K562 (cell line): ENCODE measurements around the gene NIPBL. TPM values are rescaled to one million over a fixed set of nuclear protein-coding genes. Genes with fewer than 3 reads are reported as not detected.

Experiments used
- ATAC-seq: fragments of 200-7000 bp; cut with Tn5 transposase; 3 replicates; pipeline ENCODE4 v1.9.1; 2020; ENCODE audit warnings: moderate library complexity
- BruUV-seq: library from RNA; stranded (reverse); fragments of 400-500 nt; replicated peaks from 2 replicates; lab custom pipeline; 2021; lab: Mats Ljungman, UMichigan
- CTCF ChIA-PET: fragments of 300-600 bp; formaldehyde crosslinking; extraction: SDS; loops from one replicate; lab custom pipeline; 2021; ENCODE audit warnings: low intra/inter-chr PET ratio; lab: Yijun Ruan, JAX
- POLR2A ChIA-PET: fragments of 300-600, 350-650 bp; sonication (Branson Sonifier 250); formaldehyde crosslinking; extraction: SDS; loops from one replicate; lab custom pipeline; 2021; ENCODE audit warnings: antibody characterized with exemption, inconsistent platforms; lab: Yijun Ruan, JAX
- DNase-seq, 4 experiments: peaks; one replicate each; pipeline versions ENCODE4 v3.0.0 to v3.0.0-alpha.2; 2011 to 2018; ENCODE audit warnings: low spot score in 3 of 4, mixed read lengths in 3 of 4; ENCODE audit errors: extremely low read depth in 1 of 4
- FAIRE-seq: peaks from 2 replicates; lab custom pipeline; 2011; peaks lifted over from hg19 to GRCh38; lab: Jason Lieb, UNC
- H2AFZ ChIP-seq: 2 replicates; pipeline ENCODE4 v1.6.0; 2011; ENCODE audit warnings: low read depth, low read length, control low read depth, inconsistent platforms
- H3K27ac ChIP-seq: fragments of 200-600 bp; 3 replicates; pipeline ENCODE4 v1.8.0; 2011; ENCODE audit warnings: low read depth, mild to moderate bottlenecking, control low read depth, inconsistent platforms, low read length, moderate library complexity, mixed read lengths; ENCODE audit errors: extremely low read depth
- H3K27me3 ChIP-seq, 2 experiments: fragments of 300-600 bp in 1 of 2; 2 replicates in 1 of 2; 3 replicates in 1 of 2; pipeline versions ENCODE4 v1.6.0 to v1.8.0; 2011; ENCODE audit warnings: inconsistent platforms in 2 of 2, low read length in 2 of 2, mild to moderate bottlenecking in 1 of 2, mixed read lengths in 1 of 2, moderate library complexity in 1 of 2; ENCODE audit not compliant: control insufficient read depth in 2 of 2, insufficient read depth in 2 of 2
- H3K36me3 ChIP-seq: fragments of 300-600 bp; 3 replicates; pipeline ENCODE4 v1.8.0; 2011; ENCODE audit warnings: mild to moderate bottlenecking, low read length, inconsistent platforms; ENCODE audit not compliant: control insufficient read depth, insufficient read depth
- H3K4me1 ChIP-seq, 2 experiments: fragments of 200-600 bp in 1 of 2; replicated peaks in 1 of 2; 2 replicates in 1 of 2; 3 replicates in 1 of 2; pipeline versions ENCODE4 v1.5.1 to v1.8.0; 2011; ENCODE audit warnings: inconsistent platforms in 2 of 2, low read length in 2 of 2, mild to moderate bottlenecking in 1 of 2, mixed read lengths in 1 of 2, moderate library complexity in 1 of 2; ENCODE audit not compliant: control insufficient read depth in 2 of 2, insufficient read depth in 2 of 2
- H3K4me2 ChIP-seq: 2 replicates; pipeline ENCODE4 v1.6.1; 2011; ENCODE audit warnings: low read length, control low read depth, inconsistent platforms, mixed read lengths; ENCODE audit not compliant: insufficient read depth
- H3K4me3 ChIP-seq: fragments of 200-600 bp; sonication (generic), shearing (Covaris generic); 2 replicates; pipeline ENCODE4 v1.5.1; 2016; ENCODE audit warnings: control low read depth, inconsistent platforms
- H3K79me2 ChIP-seq: fragments of 200-600 bp; 3 replicates; pipeline ENCODE4 v1.8.0; 2011; ENCODE audit warnings: low read length, inconsistent platforms; ENCODE audit not compliant: control insufficient read depth, insufficient read depth
- H3K9ac ChIP-seq, 2 experiments: 2 replicates each; pipeline versions ENCODE4 v1.6.0 to v1.6.1; 2011; ENCODE audit warnings: low read depth in 2 of 2, low read length in 2 of 2, control low read depth in 1 of 2, inconsistent platforms in 1 of 2, mild to moderate bottlenecking in 1 of 2, mixed read lengths in 1 of 2; ENCODE audit not compliant: insufficient read depth in 1 of 2
- H3K9me1 ChIP-seq: one replicate; pipeline ENCODE4 v1.6.0; 2011; ENCODE audit warnings: inconsistent platforms, mild to moderate bottlenecking, low read length, moderate library complexity; ENCODE audit not compliant: control insufficient read depth, insufficient read depth
- H3K9me3 ChIP-seq: replicated peaks from 2 replicates; pipeline ENCODE4 v1.5.1; 2011; ENCODE audit warnings: low read depth, low read length, inconsistent platforms; ENCODE audit not compliant: control insufficient read depth, insufficient read depth
- H4K20me1 ChIP-seq: replicated peaks from 2 replicates; pipeline ENCODE4 v1.6.1; 2011; ENCODE audit warnings: low read length, inconsistent platforms, mixed read lengths; ENCODE audit not compliant: control insufficient read depth, insufficient read depth
- YBX1 ChIP-seq: fragments of 450-650 bp; IDR thresholded peaks from 2 replicates; pipeline ENCODE4 v1.7.1; 2016; ENCODE audit warnings: mild to moderate bottlenecking
- ZNF507 ChIP-seq: conservative IDR thresholded peaks from 2 replicates; pipeline ENCODE4 v1.6.1; 2017; ENCODE audit warnings: missing genetic modification characterization, missing compliant biosample characterization
- WGBS: fragments of 100-300 bp; shearing (Covaris generic); methylation state at CpG from one replicate; pipeline ENCODE4 v1.1.6; 2016; ENCODE audit warnings: low coverage, mixed read lengths; ENCODE audit not compliant: insufficient coverage; ENCODE audit errors: missing lambda C conversion rate; 5-methylcytosine and 5-hydroxymethylcytosine counted together
- in situ Hi-C: fragments of 300-500 bp; cut with MboI; formaldehyde crosslinking; loops from 4 replicates; pipeline ENCODE4 v1.15.0; 2018; ENCODE audit warnings: inconsistent platforms, mixed read lengths
- intact Hi-C: fragments of 100-400 bp; cut with micrococcal nuclease; formaldehyde crosslinking; loops from 2 replicates; pipeline ENCODE4 v1.14.2; 2022
- polyA plus RNA-seq, 8 experiments: library from polyadenylated mRNA; depleted of rRNA in 4 of 8; stranded (reverse) in 5 of 8; unstranded in 3 of 8; fragments of >200 nt; fragmentation: Nextera tagmentation in 2 of 8; fragmentation: Illumina TruSeq in 1 of 8; extraction: Ambion mirVana in 2 of 8; extraction: Trizol in 1 of 8; gene quantifications; 2 replicates each; pipeline versions ENCODE4 v1.2.1 to v1.2.3, GENCODE V29; 2011 to 2014; ENCODE audit warnings: inconsistent platforms in 1 of 8, missing spikeins in 1 of 8
- total RNA-seq, 7 experiments: library from RNA; depleted of rRNA in 6 of 7; stranded (reverse); fragments of >200 nt in 6 of 7; fragmentation: Illumina TruSeq in 2 of 7; extraction: Trizol in 2 of 7; gene quantifications; 2 replicates each; pipeline versions ENCODE4 v1.2.1 to v1.2.3, GENCODE V29; 2011 to 2021; ENCODE audit warnings: low replicate concordance in 1 of 7
- TF ChIP-seq, protein P1 (sequence below): sonication (generic); formaldehyde crosslinking; IDR thresholded peaks from 2 replicates; pipeline ENCODE4 v1.5.0; 2020; ENCODE audit warnings: missing genetic modification reagents

Gene NIPBL
- total and polyA plus RNA-seq, 9 of the 15 experiments (the other 6 are each of a cell fraction or from before 2014, with no cell fraction given), result 12.9 to 56.7 (median 38.9) TPM

DNA sequence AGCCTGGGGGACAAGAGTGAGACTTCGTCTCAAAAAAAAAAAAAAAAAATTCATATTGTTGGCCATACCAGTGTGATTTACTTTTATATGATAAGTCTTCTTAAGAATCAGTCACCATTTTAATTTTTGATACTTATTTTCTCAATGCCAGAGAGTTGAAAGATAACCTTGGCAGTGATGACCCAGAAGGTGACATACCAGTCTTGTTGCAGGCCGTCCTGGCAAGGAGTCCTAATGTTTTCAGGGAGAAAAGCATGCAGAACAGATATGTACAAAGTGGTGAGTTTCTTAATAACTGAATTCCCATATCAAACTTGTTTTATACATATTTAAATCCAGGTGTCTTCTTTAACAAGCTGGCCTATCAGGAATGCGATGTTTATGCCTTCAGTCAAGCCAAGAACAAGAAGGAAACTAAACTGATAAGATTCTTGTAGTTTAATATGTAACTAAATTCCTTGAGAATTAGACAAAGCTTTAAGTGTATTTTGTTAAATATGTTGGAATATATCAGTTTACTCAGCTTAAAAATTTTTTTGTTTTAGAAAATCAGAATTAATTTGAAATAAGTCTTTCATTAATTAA lies 81.5 kb downstream of the NIPBL start (continued):
- TF ChIP-seq, protein P1, sequence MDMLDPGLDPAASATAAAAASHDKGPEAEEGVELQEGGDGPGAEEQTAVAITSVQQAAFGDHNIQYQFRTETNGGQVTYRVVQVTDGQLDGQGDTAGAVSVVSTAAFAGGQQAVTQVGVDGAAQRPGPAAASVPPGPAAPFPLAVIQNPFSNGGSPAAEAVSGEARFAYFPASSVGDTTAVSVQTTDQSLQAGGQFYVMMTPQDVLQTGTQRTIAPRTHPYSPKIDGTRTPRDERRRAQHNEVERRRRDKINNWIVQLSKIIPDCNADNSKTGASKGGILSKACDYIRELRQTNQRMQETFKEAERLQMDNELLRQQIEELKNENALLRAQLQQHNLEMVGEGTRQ (CRISPR knock-in tag), result no peak

DNA sequence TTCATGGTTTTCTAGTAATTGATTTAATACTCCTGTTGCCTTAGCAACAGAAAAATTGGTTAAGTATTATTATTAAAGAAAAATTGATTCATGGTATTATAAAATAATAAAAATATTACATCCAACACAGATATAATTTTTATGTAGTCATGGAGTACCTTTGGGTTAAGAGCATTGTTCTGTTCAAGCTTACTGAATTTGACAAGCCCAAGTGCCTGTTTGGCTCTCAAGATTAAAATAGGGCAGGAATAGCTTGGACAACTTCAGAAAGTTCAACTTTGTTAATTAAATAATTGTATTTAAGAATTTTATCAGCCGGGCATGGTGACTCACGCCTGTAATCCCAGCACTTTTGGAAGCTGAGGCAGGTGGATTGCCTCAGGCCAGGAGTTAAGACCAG lies 82.0 kb downstream of the NIPBL start:
- no TSS peak for BruUV-seq
- DNase-seq, result no peak
- ATAC-seq, result no peak
- H3K27me3 ChIP-seq, result no peaks in the 10 kb centered on the region
- no peak overlapping the region for H3K4me3 ChIP-seq
- H3K36me3 ChIP-seq, result peaks cover 43% of the 10 kb centered on the region
- 95% methylated on average over 2 of the region's 2 CpGs for WGBS
- no peak overlapping the region for H3K9ac ChIP-seq
- no peaks in the 10 kb centered on the region for H4K20me1 ChIP-seq
- peaks cover 14% of the 10 kb centered on the region; the same call in 1 of the 3 replicates for H3K79me2 ChIP-seq
- intact Hi-C loops, result no loop called here
- in situ Hi-C loops, result no loop called here
- no peaks in the 10 kb centered on the region for H3K4me1 ChIP-seq
- no peaks in the 10 kb centered on the region for H3K9me3 ChIP-seq
- TF ChIP-seq YBX1 (no peak), ZNF507 (tag) (no peak)
- FAIRE-seq, result no peak
- H3K4me2 ChIP-seq, result no peak overlapping the region
- no peak overlapping the region for H2AFZ ChIP-seq
- ChIA-PET POLR2A (interaction anchor here (0.6 kb wide), 2 partner anchors 106 to 124 kb away, joined by 3 read pairs; no protein-coding TSS in a partner anchor), CTCF (no interaction called here)
- H3K27ac ChIP-seq, result no peak overlapping the region
- H3K9me1 ChIP-seq, result no peaks in the 10 kb centered on the region
